HepG2 (cell line): Measurements from ENCODE around the gene DTYMK. TPM values are rescaled to one million over a fixed set of nuclear protein-coding genes. Genes with fewer than 3 reads are reported as not detected.

Experiments used
- CEBPB ChIP-seq: IDR thresholded peaks from 2 replicates; pipeline ENCODE4 v1.6.1; 2011; ENCODE audit warnings: low read depth, low read length, improper control_type of control experiment, borderline replicate concordance
- MNT ChIP-seq: fragments of 450-650 bp; IDR thresholded peaks from 2 replicates; pipeline ENCODE4 v1.6.1; 2016
- RFXAP ChIP-seq: sonication (generic); formaldehyde crosslinking; IDR thresholded peaks from 2 replicates; pipeline ENCODE4 v1.4.0; 2020; ENCODE audit warnings: missing genetic modification reagents, borderline replicate concordance
- TOPORS ChIP-seq: sonication (generic); formaldehyde crosslinking; IDR thresholded peaks from 2 replicates; pipeline ENCODE4 v1.8.0; 2023; ENCODE audit warnings: mild to moderate bottlenecking, missing genetic modification reagents
- ZBTB10 ChIP-seq: sonication (generic); formaldehyde crosslinking; IDR thresholded peaks from 2 replicates; pipeline ENCODE4 v1.4.0; 2020; ENCODE audit warnings: missing genetic modification reagents, borderline replicate concordance
- ZNF556 ChIP-seq: sonication (generic); formaldehyde crosslinking; IDR thresholded peaks from 2 replicates; pipeline ENCODE4 v1.4.0; 2020; ENCODE audit warnings: mild to moderate bottlenecking, missing genetic modification reagents, borderline replicate concordance
- polyA plus RNA-seq, 8 experiments: library from polyadenylated mRNA; depleted of rRNA in 3 of 8; stranded (reverse) in 7 of 8; unstranded in 1 of 8; fragments of >200 nt; fragmentation: Illumina TruSeq in 4 of 8; extraction: Trizol in 4 of 8; gene quantifications; 2 replicates each; pipeline versions ENCODE4 v1.2.1 to v1.2.3, GENCODE V29; 2011 to 2016; ENCODE audit warnings: low read depth in 4 of 8, missing spikeins in 1 of 8, mixed read lengths in 1 of 8; ENCODE audit not compliant: insufficient read depth in 1 of 8
- total RNA-seq, 5 experiments: library from RNA; depleted of rRNA; stranded (reverse); fragments of >200 nt; fragmentation: Illumina TruSeq; extraction: Trizol; gene quantifications; 2 replicates each; pipeline ENCODE4 v1.2.3, GENCODE V29; 2016; ENCODE audit warnings: low read depth in 1 of 5

Gene DTYMK
- total and polyA plus RNA-seq, 2 of the 13 experiments (the other 11 are each of a cell fraction or from before 2014, with no cell fraction given) = 57.5 to 134 TPM

- TF ChIP-seq ZBTB10 (CRISPR knock-in tag) (no peak), ZNF556 (CRISPR knock-in tag) (peak; percentile 64; the same call in 1 of the 2 replicates), RFXAP (CRISPR knock-in tag) (peak; percentile 77; the same call in 1 of the 2 replicates), TOPORS (CRISPR knock-in tag) (peak; percentile 87), MNT (peak; percentile 62), CEBPB (no peak)
- TF ChIP-seq, all 625 proteins: peak for 256
Measured at GRCh38 chr2:241645056-241645914, 41.3 kb downstream of the DTYMK start (continued).
